GM12874 (cell line): ENCODE measurements around the gene XRCC1.

Experiments used
- CTCF ChIP-seq: IDR thresholded peaks from 2 replicates; pipeline ENCODE4 v1.5.1; 2011; ENCODE audit warnings: low read depth, mild to moderate bottlenecking, control low read depth, low read length, moderate library complexity; ENCODE audit not compliant: insufficient read depth

XRCC1 gene

GRCh38 chr19:43563816-43564457 is 11.4 kb downstream of the XRCC1 start:
- no peak for TF ChIP-seq CTCF

DNA sequence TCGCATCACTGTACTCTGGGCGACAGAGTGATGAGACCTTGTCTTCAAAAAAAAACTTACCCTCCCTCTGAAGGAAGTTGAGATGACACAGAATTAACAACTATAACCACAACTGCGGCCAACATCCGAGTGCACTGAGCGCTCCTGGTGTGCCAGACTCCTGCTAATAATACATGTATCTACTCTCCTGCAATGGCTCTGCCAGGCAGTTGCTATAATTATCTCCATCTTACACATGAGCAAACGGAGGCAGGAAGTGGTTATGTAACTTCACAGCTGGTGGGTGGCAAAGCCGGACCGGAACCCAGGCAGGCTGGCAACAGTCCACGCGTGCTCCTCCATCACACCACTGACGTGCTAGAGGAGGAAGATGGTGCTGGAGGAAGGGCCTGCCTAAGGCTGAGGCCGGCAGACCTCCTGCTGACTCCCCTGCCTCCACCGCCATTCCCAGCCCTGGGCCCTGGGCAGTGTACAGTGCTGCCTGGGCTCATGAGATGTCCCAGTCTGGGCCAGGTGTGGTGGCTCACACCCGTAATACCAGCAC is 12.6 kb downstream of the XRCC1 start:
- TF ChIP-seq CTCF = no peak

- no peak for TF ChIP-seq CTCF
Measured at GRCh38 chr19:43562226-43562697, 13.1 kb downstream of the XRCC1 start.

GRCh38 chr19:43561139-43561970 is 14.0 kb downstream of the XRCC1 start:
- TF ChIP-seq CTCF = no peak

- TF ChIP-seq CTCF = no peak
Measured at GRCh38 chr19:43560687-43561086, 14.6 kb downstream of the XRCC1 start.

DNA sequence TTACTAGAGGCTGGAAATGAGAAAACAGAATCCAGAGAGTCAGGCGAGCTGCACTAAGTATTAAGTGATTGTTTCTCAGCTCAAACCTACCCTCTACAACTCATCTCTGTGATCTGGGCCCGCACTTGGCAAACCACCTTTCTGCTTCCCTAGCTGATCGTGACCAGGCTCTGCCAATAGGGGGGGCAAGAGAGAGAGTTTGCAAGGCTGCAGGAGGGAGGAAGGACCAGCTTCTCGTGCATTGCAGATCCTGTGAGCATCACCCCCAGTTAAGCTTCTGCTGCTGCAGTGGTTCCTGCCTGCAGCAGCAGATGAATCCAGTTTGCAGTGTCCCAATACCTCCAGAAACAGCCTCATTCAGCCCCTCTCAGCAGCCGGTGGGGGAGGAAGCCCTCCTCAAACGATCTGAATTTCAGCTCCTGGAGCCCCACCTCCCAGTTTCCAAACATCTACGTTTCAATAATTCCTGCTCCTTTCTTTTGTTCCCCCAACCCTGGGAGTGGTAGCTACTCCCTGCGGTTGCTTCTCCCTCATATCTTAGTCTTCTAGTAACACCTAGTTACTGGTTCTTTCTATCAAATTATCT is 20.0 kb downstream of the XRCC1 start:
- TF ChIP-seq CTCF = peak; percentile 91

DNA sequence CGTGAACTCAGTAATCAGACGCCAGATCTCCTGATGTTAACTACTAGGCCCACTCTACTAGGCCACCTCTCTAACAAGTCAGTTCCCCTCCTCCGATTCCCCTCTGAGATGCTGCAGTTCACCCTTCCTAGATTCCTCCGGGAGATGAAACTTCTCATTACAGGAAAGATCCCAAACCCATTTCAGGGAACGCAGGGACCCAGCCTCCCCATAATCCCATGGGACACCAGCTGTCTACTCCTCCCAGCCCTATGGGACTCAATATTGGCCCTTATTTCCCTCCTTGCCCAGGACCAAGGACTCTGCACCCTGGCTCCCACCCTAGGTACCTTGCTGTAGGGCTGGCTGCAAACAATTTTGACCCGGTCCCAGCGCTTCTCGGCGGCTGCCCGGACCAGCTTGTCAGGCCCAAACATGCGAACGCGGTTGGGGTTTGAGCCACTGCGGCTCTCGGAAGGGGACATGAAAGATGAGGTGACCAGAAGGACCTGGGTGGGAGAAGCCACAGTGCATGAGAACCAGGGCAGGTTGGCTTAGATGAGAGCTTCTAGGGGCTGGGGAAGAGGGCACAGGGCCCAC is 20.9 kb downstream of the XRCC1 start:
- no peak for TF ChIP-seq CTCF
